Measurements from ENCODE around the gene PLEKHH3.

The PLEKHH3 gene

GRCh38 chr17:42694524-42694923 is 17.7 kb upstream of the PLEKHH3 start:
- H3K27me3 ChIP-seq (ENCODE audit: insufficient read depth, poor library complexity, severe bottlenecking) = no peaks in the 10 kb centered on the region
- H3K27ac ChIP-seq (replicated peaks) = no peak overlapping the region
- no peak overlapping the region for H3K4me3 ChIP-seq (replicated peaks; ENCODE audit: insufficient read depth, low read length)
- TF ChIP-seq POLR2AphosphoS5 (IDR thresholded peaks at IDR 0.05; ENCODE audit: low read depth) (no peak), GABPA (IDR thresholded peaks at IDR 0.05; ENCODE audit: low read depth) (no peak), CTCF (IDR thresholded peaks at IDR 0.05; ENCODE audit: insufficient read depth, low read length) (no peak), SPI1 (IDR thresholded peaks at IDR 0.05; ENCODE audit: borderline replicate concordance, low read depth) (no peak)
- TF ChIP-seq, protein P1, sequence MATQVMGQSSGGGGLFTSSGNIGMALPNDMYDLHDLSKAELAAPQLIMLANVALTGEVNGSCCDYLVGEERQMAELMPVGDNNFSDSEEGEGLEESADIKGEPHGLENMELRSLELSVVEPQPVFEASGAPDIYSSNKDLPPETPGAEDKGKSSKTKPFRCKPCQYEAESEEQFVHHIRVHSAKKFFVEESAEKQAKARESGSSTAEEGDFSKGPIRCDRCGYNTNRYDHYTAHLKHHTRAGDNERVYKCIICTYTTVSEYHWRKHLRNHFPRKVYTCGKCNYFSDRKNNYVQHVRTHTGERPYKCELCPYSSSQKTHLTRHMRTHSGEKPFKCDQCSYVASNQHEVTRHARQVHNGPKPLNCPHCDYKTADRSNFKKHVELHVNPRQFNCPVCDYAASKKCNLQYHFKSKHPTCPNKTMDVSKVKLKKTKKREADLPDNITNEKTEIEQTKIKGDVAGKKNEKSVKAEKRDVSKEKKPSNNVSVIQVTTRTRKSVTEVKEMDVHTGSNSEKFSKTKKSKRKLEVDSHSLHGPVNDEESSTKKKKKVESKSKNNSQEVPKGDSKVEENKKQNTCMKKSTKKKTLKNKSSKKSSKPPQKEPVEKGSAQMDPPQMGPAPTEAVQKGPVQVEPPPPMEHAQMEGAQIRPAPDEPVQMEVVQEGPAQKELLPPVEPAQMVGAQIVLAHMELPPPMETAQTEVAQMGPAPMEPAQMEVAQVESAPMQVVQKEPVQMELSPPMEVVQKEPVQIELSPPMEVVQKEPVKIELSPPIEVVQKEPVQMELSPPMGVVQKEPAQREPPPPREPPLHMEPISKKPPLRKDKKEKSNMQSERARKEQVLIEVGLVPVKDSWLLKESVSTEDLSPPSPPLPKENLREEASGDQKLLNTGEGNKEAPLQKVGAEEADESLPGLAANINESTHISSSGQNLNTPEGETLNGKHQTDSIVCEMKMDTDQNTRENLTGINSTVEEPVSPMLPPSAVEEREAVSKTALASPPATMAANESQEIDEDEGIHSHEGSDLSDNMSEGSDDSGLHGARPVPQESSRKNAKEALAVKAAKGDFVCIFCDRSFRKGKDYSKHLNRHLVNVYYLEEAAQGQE (IDR thresholded peaks at IDR 0.05; ENCODE audit: insufficient replicate concordance, low read depth) = no peak
- DNase-seq (ENCODE audit: low read depth in 1 of 2, low spot score in 1 of 2) = no peak

- H3K4me3 ChIP-seq (replicated peaks; ENCODE audit: insufficient read depth, low read length) = no peak overlapping the region
- DNase-seq (ENCODE audit: low read depth in 1 of 2, low spot score in 1 of 2) = no peak
- TF ChIP-seq CTCF (IDR thresholded peaks at IDR 0.05; ENCODE audit: insufficient read depth, low read length) = no peak
- no peak for TF ChIP-seq GABPA (IDR thresholded peaks at IDR 0.05; ENCODE audit: low read depth)
- TF ChIP-seq SPI1 (IDR thresholded peaks at IDR 0.05; ENCODE audit: borderline replicate concordance, low read depth) = no peak
- TF ChIP-seq, protein P1 (IDR thresholded peaks at IDR 0.05; ENCODE audit: insufficient replicate concordance, low read depth) = no peak
- TF ChIP-seq POLR2AphosphoS5 (IDR thresholded peaks at IDR 0.05; ENCODE audit: low read depth) = no peak
- H3K27ac ChIP-seq (replicated peaks) = no peak overlapping the region
- no peaks in the 10 kb centered on the region for H3K27me3 ChIP-seq (ENCODE audit: insufficient read depth, poor library complexity, severe bottlenecking)
Measured at GRCh38 chr17:42692489-42692888, 15.7 kb upstream of the PLEKHH3 start.

GRCh38 chr17:42691021-42691545 is 14.3 kb upstream of the PLEKHH3 start:
- no peak for TF ChIP-seq GABPA (IDR thresholded peaks at IDR 0.05; ENCODE audit: low read depth)
- TF ChIP-seq, protein P1 (IDR thresholded peaks at IDR 0.05; ENCODE audit: insufficient replicate concordance, low read depth) = no peak
- no peak for TF ChIP-seq CTCF (IDR thresholded peaks at IDR 0.05; ENCODE audit: insufficient read depth, low read length)
- TF ChIP-seq POLR2AphosphoS5 (IDR thresholded peaks at IDR 0.05; ENCODE audit: low read depth) = no peak
- no peak for TF ChIP-seq SPI1 (IDR thresholded peaks at IDR 0.05; ENCODE audit: borderline replicate concordance, low read depth)
- H3K4me3 ChIP-seq (replicated peaks; ENCODE audit: insufficient read depth, low read length) = no peak overlapping the region
- H3K27me3 ChIP-seq (ENCODE audit: insufficient read depth, poor library complexity, severe bottlenecking) = no peaks in the 10 kb centered on the region
- no peak for DNase-seq (ENCODE audit: low read depth in 1 of 2, low spot score in 1 of 2)
- H3K27ac ChIP-seq (replicated peaks) = no peak overlapping the region

Measured in HL-60 (cell line).